Stomach (tissue), 4 donors: Measurements from ENCODE around the gene EXOC4.

Experiments used
- POLR2A ChIP-seq, 4 donors: fragments of 450-650 bp; IDR thresholded peaks; one replicate each; pipeline ENCODE4 v1.6.1; 2016; ENCODE audit warnings: antibody characterized with exemption in 4 of 4, control low read depth in 2 of 4, mild to moderate bottlenecking in 1 of 4, moderate library complexity in 1 of 4
- TF ChIP-seq, protein P1 (sequence below), 7 experiments: fragments of 450-650 bp in 4 of 7; fragments of 200-600 bp in 3 of 7; sonication (generic) in 3 of 7; IDR thresholded peaks; one replicate each; pipeline ENCODE4 v1.5.1; 2016 to 2019; ENCODE audit warnings: antibody characterized with exemption in 7 of 7, control low read depth in 2 of 7, mild to moderate bottlenecking in 1 of 7

DNA sequence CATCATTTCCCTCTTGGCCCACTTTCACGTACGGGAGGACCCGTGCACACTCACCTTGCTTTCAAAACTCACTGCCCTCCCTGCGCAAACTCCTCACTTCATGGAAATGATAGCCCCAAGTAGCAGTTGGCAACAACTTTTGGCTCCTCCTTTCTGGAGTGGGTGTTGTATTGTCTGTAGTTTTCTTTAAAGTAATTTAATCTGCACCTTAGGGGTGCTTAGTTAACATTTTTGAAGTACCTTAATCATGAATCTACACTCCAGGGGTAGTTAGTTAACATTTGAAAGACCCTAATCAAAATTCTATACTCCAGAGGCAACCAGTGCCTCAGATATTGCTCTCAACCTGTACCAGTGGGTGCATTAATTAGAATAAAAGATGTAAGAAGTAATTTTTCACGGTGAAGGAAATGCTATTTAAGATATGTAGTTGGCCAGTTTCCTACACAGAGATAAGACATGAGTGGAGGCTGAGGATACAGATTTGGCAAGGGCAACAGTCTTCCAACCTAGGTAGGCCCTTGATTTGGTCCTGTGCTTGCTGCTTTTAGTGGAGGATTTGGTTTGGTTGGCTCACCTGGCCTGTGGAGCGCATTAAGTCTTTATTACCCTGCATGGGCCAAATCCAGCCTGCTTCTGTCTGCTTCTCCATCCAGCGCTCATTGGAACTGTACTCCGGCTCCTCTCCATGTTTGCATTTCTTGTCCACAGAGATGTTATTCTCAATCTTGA, 93.0 kb downstream of the EXOC4 start:
- TF ChIP-seq, protein P1, sequence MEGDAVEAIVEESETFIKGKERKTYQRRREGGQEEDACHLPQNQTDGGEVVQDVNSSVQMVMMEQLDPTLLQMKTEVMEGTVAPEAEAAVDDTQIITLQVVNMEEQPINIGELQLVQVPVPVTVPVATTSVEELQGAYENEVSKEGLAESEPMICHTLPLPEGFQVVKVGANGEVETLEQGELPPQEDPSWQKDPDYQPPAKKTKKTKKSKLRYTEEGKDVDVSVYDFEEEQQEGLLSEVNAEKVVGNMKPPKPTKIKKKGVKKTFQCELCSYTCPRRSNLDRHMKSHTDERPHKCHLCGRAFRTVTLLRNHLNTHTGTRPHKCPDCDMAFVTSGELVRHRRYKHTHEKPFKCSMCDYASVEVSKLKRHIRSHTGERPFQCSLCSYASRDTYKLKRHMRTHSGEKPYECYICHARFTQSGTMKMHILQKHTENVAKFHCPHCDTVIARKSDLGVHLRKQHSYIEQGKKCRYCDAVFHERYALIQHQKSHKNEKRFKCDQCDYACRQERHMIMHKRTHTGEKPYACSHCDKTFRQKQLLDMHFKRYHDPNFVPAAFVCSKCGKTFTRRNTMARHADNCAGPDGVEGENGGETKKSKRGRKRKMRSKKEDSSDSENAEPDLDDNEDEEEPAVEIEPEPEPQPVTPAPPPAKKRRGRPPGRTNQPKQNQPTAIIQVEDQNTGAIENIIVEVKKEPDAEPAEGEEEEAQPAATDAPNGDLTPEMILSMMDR (IDR thresholded peaks at IDR 0.05): no peak
- TF ChIP-seq POLR2A (IDR thresholded peaks at IDR 0.05): no peak
